ENCODE measurements around the gene VSTM5.
"Not testable (repeated sequence)": the region's sequence is repeated elsewhere in the genome, so short reads cannot be mapped to it uniquely, and the experiment has no call there.

VSTM5 gene

DNA sequence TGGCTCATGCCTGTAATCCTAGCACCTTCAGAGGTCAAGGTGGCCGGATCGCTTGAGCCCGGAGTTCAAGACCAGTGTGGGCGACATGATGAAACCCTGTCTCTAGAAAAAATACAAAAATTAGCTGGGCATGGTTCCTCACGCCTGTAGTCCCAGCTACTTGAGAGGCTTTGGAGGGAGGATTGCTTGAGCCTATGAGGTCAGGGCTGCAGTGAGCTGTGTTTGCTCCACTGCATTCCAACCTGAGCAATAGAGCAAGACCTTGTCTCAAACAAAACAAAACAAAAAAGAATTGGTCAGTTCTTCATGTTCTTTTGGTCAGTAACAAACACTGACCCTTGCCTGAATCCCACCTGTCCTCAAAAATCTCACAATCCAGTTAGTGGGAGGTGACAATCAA, 36.7 kb upstream of the VSTM5 start:
- H3K9ac ChIP-seq (ENCODE audit: low read length): no peak overlapping the region
- TF ChIP-seq, protein P1, sequence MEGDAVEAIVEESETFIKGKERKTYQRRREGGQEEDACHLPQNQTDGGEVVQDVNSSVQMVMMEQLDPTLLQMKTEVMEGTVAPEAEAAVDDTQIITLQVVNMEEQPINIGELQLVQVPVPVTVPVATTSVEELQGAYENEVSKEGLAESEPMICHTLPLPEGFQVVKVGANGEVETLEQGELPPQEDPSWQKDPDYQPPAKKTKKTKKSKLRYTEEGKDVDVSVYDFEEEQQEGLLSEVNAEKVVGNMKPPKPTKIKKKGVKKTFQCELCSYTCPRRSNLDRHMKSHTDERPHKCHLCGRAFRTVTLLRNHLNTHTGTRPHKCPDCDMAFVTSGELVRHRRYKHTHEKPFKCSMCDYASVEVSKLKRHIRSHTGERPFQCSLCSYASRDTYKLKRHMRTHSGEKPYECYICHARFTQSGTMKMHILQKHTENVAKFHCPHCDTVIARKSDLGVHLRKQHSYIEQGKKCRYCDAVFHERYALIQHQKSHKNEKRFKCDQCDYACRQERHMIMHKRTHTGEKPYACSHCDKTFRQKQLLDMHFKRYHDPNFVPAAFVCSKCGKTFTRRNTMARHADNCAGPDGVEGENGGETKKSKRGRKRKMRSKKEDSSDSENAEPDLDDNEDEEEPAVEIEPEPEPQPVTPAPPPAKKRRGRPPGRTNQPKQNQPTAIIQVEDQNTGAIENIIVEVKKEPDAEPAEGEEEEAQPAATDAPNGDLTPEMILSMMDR (IDR thresholded peaks at IDR 0.05; ENCODE audit: low read length): no peak
- TF ChIP-seq EZH2 (IDR thresholded peaks at IDR 0.05; ENCODE audit: borderline replicate concordance, low read length): no peak
- no peaks in the 10 kb centered on the region for H3K9me3 ChIP-seq (ENCODE audit: low read length)
- H3K9me2 ChIP-seq (ENCODE audit: low read depth, low read length): no peaks in the 10 kb centered on the region
- no peak overlapping the region for H2AFZ ChIP-seq (ENCODE audit: low read length)
- H3K4me2 ChIP-seq (ENCODE audit: low read length): no peak overlapping the region
- 0 out of 2 replicates have a peak, but pooled peaks cover 4% of the 10 kb centered on the region for H3K27me3 ChIP-seq (ENCODE audit: insufficient read depth, low read length)
- H4K20me1 ChIP-seq (ENCODE audit: insufficient read depth, low read length): no peaks in the 10 kb centered on the region
- no peak overlapping the region for H3K27ac ChIP-seq (ENCODE audit: low read depth, low read length, poor library complexity, severe bottlenecking)
- no peaks in the 10 kb centered on the region for H3F3A ChIP-seq (ENCODE audit: insufficient read depth, low read length)
- H3K4me3 ChIP-seq (ENCODE audit: low read depth, low read length, poor library complexity, severe bottlenecking): no peak overlapping the region
- H3K79me2 ChIP-seq (ENCODE audit: insufficient read depth, low read length): no peaks in the 10 kb centered on the region
- no peaks in the 10 kb centered on the region for H3K36me3 ChIP-seq (ENCODE audit: insufficient read depth, low read length)
- H3K4me1 ChIP-seq (ENCODE audit: insufficient read depth, low read length, severe bottlenecking): no peaks in the 10 kb centered on the region

DNA sequence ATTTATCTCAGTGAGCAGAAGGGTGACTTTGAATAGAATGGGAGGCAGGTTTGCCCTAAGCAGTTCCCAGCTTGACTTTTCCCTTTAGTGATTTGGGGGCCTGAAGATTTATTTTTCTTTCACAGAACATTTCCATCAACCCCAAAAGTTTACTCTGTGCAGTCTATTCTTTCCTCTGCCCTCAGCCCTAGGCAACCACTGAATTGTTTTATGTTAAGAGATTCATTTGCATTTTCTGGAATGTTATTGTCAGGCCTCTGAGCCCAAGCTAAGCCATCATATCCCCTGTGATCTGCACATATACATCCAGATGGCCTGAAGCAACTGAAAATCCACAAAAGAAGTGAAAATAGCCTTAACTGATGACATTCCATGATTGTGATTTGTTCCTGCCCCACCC, 28.7 kb upstream of the VSTM5 start:
- not testable (repeated sequence) for H3K9ac ChIP-seq (ENCODE audit: low read length); H3K4me2 ChIP-seq (ENCODE audit: low read length); H3K27ac ChIP-seq (ENCODE audit: low read depth, low read length, poor library complexity, severe bottlenecking); H3K9me3 ChIP-seq (ENCODE audit: low read length); H3K27me3 ChIP-seq (ENCODE audit: insufficient read depth, low read length); H3K9me2 ChIP-seq (ENCODE audit: low read depth, low read length); H4K20me1 ChIP-seq (ENCODE audit: insufficient read depth, low read length); H2AFZ ChIP-seq (ENCODE audit: low read length); H3K79me2 ChIP-seq (ENCODE audit: insufficient read depth, low read length); H3K36me3 ChIP-seq (ENCODE audit: insufficient read depth, low read length); H3K4me3 ChIP-seq (ENCODE audit: low read depth, low read length, poor library complexity, severe bottlenecking); H3F3A ChIP-seq (ENCODE audit: insufficient read depth, low read length); H3K4me1 ChIP-seq (ENCODE audit: insufficient read depth, low read length, severe bottlenecking)

DNA sequence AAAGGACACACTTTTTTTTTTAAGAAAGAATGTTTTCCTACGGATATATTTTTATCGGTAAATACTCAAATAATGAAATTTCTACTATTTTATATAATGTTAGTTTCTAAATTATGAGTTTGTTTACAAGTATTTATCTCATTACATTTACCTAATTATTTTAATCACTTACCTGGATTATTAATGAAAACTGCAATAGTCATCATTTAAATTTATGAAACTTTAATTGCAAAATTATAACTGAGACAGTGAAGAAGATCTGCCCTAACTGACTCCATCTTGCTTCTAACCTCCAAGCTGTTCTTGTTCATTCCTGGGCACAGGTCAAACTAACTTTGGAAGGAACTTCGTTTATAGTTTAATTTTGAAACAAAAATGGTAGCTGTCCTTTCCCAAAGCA, 25.2 kb upstream of the VSTM5 start:
- H4K20me1 ChIP-seq (ENCODE audit: insufficient read depth, low read length): no peaks in the 10 kb centered on the region
- no peaks in the 10 kb centered on the region for H3K9me3 ChIP-seq (ENCODE audit: low read length)
- H3K36me3 ChIP-seq (ENCODE audit: insufficient read depth, low read length): no peaks in the 10 kb centered on the region; the same call in 1 of the 2 replicates
- no peaks in the 10 kb centered on the region for H3K9me2 ChIP-seq (ENCODE audit: low read depth, low read length)
- no peaks in the 10 kb centered on the region for H3K27me3 ChIP-seq (ENCODE audit: insufficient read depth, low read length)
- H3K4me1 ChIP-seq (ENCODE audit: insufficient read depth, low read length, severe bottlenecking): no peaks in the 10 kb centered on the region
- H3K9ac ChIP-seq (ENCODE audit: low read length): no peak overlapping the region
- H2AFZ ChIP-seq (ENCODE audit: low read length): no peak overlapping the region
- no peak overlapping the region for H3K4me3 ChIP-seq (ENCODE audit: low read depth, low read length, poor library complexity, severe bottlenecking)
- H3K79me2 ChIP-seq (ENCODE audit: insufficient read depth, low read length): no peaks in the 10 kb centered on the region
- TF ChIP-seq, protein P1 (IDR thresholded peaks at IDR 0.05; ENCODE audit: low read length): no peak
- no peak for TF ChIP-seq EZH2 (IDR thresholded peaks at IDR 0.05; ENCODE audit: borderline replicate concordance, low read length)
- no peak overlapping the region for H3K27ac ChIP-seq (ENCODE audit: low read depth, low read length, poor library complexity, severe bottlenecking)
- H3F3A ChIP-seq (ENCODE audit: insufficient read depth, low read length): no peaks in the 10 kb centered on the region
- no peak overlapping the region for H3K4me2 ChIP-seq (ENCODE audit: low read length)

DNA sequence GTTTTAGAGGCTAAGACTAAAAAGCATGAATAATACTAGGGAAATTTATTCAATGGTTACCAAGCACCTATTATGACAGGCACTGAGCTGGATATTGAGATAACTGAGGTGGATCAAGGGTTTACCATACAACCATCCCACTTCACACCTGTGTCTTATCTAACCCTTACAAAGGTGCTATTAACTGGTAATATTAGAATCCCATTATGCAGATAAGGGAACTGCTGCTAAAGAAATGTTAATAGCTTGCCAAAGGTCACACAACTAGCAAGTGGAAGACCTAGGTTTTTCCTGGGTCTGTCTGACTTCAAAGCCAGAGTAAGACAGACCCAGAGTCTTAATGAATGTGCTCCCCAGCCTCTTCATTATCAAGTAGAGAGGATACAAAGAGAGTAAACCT, 21.1 kb upstream of the VSTM5 start:
- H3K9me3 ChIP-seq (ENCODE audit: low read length): no peaks in the 10 kb centered on the region
- H3K36me3 ChIP-seq (ENCODE audit: insufficient read depth, low read length): no peaks in the 10 kb centered on the region; the same call in 1 of the 2 replicates
- TF ChIP-seq EZH2 (IDR thresholded peaks at IDR 0.05; ENCODE audit: borderline replicate concordance, low read length): no peak
- H3K9ac ChIP-seq (ENCODE audit: low read length): no peak overlapping the region
- no peak overlapping the region for H3K27ac ChIP-seq (ENCODE audit: low read depth, low read length, poor library complexity, severe bottlenecking)
- H2AFZ ChIP-seq (ENCODE audit: low read length): no peak overlapping the region
- no peaks in the 10 kb centered on the region for H3F3A ChIP-seq (ENCODE audit: insufficient read depth, low read length)
- no peaks in the 10 kb centered on the region for H3K79me2 ChIP-seq (ENCODE audit: insufficient read depth, low read length)
- no peaks in the 10 kb centered on the region for H3K27me3 ChIP-seq (ENCODE audit: insufficient read depth, low read length)
- H3K4me3 ChIP-seq (ENCODE audit: low read depth, low read length, poor library complexity, severe bottlenecking): no peak overlapping the region
- H3K4me2 ChIP-seq (ENCODE audit: low read length): no peak overlapping the region
- H3K9me2 ChIP-seq (ENCODE audit: low read depth, low read length): no peaks in the 10 kb centered on the region
- H4K20me1 ChIP-seq (ENCODE audit: insufficient read depth, low read length): no peaks in the 10 kb centered on the region
- no peaks in the 10 kb centered on the region for H3K4me1 ChIP-seq (ENCODE audit: insufficient read depth, low read length, severe bottlenecking)
